ENCODE data around the gene MYLK. TPM values are rescaled to one million over a fixed set of nuclear protein-coding genes. Genes with fewer than 3 reads are reported as not detected.
A peak's percentile ranks its signal among the peaks of the same experiment; 100 is the strongest.
"Not testable (repeated sequence)": the region's sequence is repeated elsewhere in the genome, so short reads cannot be mapped to it uniquely, and the experiment has no call there.

The MYLK gene
- 15.0 and 20.5 TPM in 2 replicates for total RNA-seq (2014; rRNA removed; shearing (Covaris generic))

DNA sequence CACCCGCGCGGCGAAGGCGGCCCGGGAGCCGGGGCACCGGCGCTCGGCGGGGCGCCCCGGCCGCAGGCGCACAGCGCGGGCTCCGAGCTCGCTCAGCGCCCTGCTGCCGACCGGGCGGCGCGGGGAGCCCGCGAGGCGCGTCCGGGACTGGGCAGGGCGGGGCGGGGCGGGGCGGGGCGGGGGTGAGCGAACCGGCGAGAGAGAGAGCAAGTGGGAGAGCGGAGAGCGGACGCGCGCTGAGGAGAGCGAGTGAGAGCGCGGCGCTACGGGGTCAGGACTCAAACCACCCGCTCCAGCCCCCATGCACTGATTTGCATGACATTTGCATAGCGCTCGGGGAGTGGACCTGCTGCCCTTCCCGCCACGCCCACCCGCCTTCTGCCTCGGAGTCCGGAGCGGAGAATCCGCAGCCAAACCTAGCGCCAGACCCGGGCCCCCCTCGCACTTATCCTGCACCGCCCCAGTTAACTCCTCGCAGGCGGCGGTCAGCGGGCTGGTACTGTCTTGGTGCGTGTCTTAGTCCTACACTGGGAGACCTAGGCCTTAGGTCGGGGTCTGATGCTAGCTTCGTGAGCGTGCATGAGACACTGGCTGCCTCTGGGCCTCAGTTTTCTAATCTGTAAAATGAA is at the start of gene MYLK:
TSS of gene MYLK (minus strand) at position 130 of the 629 bp plus-strand sequence. CDS start 90,491 bp downstream, outside the sequence.
- DNase-seq (ENCODE audit: low spot score) = peak; percentile 16

DNA sequence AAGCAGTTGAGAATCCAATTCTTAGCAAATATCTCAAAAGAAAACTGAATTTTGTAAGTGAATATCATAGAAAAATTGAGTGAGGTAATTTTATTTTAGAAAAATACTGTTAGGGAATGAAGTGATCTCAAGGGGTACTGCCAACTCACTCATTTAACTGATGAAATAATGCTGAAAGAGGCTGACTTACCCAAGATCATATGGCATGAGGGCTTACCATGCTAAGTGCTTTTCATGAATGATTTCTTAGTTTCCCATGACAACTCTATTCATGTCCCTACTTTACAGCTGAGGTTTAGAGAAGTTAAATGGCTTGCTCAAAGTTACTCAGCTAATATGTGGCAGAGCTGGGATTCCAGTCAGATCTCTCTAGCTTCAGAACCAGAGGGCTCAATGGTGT is 46.3 kb upstream of the MYLK start:
- DNase-seq (ENCODE audit: low spot score) = no peak

DNA sequence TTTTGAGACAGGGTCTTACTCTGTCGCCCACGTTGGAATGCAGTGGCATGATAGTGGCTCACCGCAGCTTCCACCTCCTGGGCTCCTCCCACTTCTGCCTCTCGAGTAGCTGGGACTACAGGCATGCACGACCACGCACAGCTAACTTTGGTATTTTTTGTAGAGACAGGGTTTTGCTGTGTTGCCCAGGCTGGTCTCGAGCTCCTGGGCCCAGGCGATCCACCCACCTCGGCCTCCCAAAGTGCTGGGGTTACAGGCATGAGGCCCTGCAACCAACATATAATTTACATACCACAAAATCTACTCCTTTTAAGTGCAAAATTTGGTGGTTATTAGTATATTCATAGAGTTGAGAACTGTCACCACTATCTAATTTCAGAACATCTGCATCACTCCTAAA is 45.2 kb upstream of the MYLK start:
- DNase-seq (ENCODE audit: low spot score) = no peak

- DNase-seq (ENCODE audit: low spot score) = no peak
Observed at GRCh38 chr3:123926396-123926795, 42.3 kb upstream of the MYLK start.

DNA sequence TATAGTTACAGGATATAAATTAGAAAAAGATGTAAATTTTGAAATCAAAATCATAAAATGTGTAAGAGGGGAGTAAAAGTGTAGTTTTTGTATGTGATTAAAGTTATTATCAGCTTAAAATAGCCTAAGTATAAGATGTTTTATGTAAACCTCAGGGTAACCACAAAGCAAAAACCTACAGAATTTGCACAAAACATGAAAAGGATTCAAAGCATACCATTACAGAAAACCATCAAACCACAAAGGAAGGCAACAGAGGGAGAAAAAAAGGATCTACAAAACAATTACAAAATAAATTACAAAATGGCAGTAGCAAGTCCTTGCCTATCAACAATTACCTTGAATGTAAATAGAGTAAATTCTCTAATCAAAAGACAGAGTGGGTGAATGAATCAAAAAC is 36.7 kb upstream of the MYLK start:
- DNase-seq (ENCODE audit: low spot score) = no peak

- no peak for DNase-seq (ENCODE audit: low spot score)
Observed at GRCh38 chr3:123920383-123920782, 36.3 kb upstream of the MYLK start.

- no peak for DNase-seq (ENCODE audit: low spot score)
Observed at GRCh38 chr3:123919353-123919752, 35.2 kb upstream of the MYLK start.

GRCh38 chr3:123914829-123915228 is 30.7 kb upstream of the MYLK start:
- DNase-seq (ENCODE audit: low spot score) = no peak

DNA sequence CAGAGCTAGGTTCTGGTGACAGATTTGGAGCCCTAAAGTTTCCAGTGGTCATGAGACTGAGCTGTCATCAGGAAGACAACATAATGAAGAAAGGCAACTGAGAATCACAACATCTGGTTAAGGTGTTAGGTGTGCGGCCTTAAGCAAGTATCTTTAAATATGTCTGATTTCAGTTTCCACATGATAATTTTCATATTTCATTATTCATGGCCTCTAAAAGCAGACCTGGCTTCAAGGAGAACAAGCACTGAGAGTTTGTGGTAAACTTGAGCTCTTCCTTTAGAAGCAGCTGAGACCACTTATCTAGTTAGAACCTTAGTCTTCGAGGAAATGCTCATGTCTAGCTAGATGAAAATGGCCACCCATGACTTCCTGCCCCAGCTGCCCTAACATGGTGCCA is 25.7 kb upstream of the MYLK start:
- no peak for DNase-seq (ENCODE audit: low spot score)

GRCh38 chr3:123907720-123908119 is 23.6 kb upstream of the MYLK start:
- no peak for DNase-seq (ENCODE audit: low spot score)

- no peak for DNase-seq (ENCODE audit: low spot score)
Observed at GRCh38 chr3:123899300-123899865, 15.3 kb upstream of the MYLK start.

DNA sequence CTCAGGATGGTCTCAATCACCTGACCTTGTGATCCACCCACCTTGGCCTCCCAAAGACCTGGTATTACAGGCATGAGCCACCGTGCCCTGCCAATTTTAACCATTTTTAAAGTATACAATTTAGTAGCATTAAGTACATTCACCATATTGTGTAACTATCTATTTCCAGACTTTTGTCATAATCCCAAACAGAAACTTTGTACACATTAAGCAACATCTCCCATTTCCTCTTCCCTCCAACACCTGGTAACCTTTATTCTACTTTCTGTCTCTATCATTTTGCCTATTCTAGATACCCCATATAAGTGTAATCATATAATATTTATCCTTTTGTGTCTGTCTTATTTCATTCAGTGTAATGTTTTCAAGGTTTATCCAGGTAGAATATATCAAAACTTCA is 8.9 kb upstream of the MYLK start:
- no peak for DNase-seq (ENCODE audit: low spot score)

DNA sequence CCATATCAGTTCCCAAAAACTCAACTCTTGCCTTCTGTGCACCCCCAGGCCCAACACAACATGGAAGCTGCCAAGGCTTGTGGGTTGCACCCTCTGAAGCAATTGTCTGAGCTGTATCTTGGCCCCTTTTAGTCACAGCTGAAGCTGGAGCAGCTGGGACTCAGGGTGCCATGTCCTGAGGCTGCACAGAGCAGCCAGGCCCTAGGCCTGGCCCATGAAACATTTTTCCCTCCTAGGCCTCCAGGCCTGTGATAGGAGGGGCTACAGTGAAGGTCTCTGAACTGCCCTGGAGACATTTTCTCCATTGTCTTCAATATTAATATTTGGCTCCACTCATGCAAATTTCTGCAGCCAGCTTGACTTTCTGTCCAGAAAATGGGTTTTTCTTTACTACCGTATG is 8.1 kb upstream of the MYLK start:
- no peak for DNase-seq (ENCODE audit: low spot score)

DNA sequence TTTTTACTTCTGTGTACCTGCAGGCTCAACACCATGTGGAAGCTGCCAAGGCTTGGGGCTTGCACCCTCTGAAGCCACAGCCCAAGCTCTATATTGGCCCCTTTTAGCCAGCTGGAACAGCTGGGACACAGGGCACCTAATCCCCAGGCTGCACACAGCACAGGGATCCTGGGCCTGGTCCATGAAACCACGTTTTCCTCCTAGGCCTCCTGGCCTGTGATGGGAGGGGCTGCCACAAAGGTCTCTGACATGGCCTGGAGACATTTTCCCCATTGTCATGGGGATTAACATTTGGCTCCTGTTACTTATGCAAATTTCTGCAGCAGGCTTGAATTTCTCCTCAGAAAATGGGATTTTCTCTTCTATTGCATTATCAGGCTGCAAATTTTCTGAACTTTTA is 6.9 kb upstream of the MYLK start:
- not testable (repeated sequence) for DNase-seq (ENCODE audit: low spot score)

- not testable (repeated sequence) for DNase-seq (ENCODE audit: low spot score)
Observed at GRCh38 chr3:123890162-123890561, 6.0 kb upstream of the MYLK start.

GRCh38 chr3:123884993-123885392 is 861 bp upstream of the MYLK start:
- no peak for DNase-seq (ENCODE audit: low spot score)

- DNase-seq (ENCODE audit: low spot score) = no peak
Observed at GRCh38 chr3:123883701-123884202, 380 bp downstream of the MYLK start.

DNA sequence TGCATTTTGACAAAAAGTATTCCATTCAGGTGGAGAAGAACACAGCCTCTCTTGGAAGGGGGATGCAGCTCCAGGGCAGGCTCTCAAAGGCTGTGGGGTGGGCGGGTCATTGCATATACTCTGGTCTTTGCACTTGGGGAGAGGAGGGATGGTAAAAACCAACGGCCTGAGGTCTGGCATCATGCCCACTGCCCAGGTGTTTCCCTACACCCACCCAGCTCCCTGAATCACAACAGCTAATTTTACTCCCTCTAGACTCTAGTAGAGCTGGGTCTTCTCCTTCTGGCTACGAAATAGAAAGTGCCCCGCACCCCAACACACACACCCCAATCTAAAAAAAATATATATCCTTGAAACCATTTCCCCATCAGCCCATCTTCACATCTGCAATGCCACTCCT is 1.0 kb downstream of the MYLK start:
- no peak for DNase-seq (ENCODE audit: low spot score)

DNA sequence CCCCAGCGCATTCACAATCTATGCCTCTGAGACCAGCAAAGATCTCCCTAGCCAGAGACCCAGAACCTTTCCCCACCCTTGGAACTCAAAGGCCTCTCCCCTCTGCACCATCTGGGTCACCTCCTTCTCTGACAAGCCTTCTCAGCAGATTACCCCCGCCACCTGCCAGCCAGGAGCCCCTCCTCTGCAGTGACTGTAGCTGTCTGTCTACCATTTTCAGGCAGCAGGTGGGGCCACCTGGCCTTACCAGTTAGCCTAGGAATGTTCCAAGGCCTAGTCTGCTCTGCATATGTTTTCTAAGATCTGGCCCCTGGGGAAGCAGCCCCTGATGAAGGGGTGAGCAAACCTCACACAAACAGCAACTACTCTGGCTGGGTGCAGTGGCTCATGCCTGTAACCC is 2.4 kb downstream of the MYLK start:
- DNase-seq (ENCODE audit: low spot score) = no peak

DNA sequence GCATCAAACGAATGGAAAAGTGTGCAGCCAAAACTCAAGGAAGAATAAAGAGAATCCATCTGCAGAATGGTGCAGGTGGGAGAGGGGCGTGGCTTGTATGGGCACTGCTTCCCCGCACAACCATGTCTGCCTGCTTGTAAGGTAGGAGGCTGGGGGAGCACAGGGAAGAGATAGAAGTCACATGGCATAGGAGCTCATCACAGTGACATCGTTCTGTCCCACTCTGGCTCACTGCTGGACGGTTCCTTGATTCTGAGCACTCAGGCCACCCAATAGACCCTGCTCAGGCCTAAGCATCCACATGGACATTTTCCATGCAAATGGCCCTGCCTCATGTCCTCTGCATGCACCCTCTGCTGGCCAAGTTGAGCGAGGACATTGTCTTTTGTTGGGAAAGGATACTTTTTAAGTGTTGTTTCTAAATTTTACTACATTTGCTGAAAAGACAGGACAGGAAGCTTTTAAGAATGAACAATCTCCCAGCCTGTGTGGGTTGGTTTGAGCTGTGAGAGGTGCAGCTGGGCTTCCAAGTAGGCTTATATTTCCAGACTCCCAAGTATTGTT is 3.1 kb downstream of the MYLK start:
- peak; percentile 53 for DNase-seq (ENCODE audit: low spot score)

GRCh38 chr3:123878807-123879206 is 5.3 kb downstream of the MYLK start:
- DNase-seq (ENCODE audit: low spot score) = no peak

DNA sequence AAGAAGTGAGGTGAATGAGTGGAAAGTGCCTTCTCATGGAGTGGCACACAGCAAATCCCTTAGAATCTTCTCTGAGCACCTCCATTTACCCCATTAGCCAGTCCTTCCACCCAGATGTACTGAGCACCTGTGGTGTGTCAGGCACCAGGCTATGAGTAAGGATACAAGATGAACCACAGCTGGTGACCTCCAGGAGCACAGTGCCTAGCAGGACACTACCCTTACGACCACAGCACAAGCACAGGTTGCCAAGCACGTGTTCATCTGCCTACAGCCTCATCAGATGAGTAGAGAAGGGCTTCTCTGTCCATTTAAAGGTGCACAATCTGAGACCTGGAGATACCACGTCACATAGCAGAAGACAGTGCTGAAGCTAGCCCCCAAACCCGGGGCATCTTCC is 6.2 kb downstream of the MYLK start:
- DNase-seq (ENCODE audit: low spot score) = no peak

- no peak for DNase-seq (ENCODE audit: low spot score)
Observed at GRCh38 chr3:123877466-123877865, 6.7 kb downstream of the MYLK start.
